GM12872 (cell line): ENCODE results near the gene GULP1.

Experiments
- CTCF ChIP-seq: IDR thresholded peaks from 3 replicates; pipeline ENCODE4 v1.5.1; 2011; ENCODE audit warnings: low read depth, mild to moderate bottlenecking, low read length, moderate library complexity; ENCODE audit not compliant: insufficient read depth

Gene GULP1

DNA sequence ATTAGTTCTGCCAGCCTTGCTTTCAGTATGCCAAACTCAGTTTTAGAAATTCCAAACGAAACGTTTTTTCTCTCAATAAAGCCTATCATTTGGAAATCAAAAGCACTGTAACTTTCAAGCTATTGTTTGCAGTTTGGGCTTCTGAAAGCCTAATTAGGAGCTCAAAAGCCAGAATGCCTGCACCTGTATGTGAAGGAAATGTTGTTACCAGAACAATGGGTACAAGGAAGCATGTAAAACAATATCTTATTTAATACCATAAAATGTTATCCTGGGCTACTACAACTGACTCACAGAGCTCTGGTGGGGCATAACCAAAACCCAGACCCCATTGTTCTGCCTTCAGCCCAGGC is 12.6 kb upstream of the GULP1 start:
- TF ChIP-seq CTCF: no peak

DNA sequence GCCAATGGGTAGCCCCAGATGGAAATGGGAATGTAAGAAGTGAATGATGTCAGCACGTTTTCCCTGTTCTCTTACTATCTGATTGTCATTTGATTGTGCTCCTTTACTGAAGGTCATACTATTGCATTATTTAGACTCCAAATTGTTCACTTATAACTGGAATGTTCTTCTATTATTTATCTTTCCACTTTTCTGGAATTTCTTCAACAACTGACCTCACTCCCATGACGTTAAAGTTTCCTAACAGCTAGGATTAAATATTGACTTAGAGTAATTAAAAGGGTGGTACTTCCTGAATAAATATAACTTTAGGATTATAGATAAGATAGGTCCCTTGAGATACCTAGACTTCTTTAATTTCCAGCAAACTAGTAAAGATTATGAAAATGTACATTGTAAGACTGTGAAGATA is 10.9 kb upstream of the GULP1 start:
- no peak for TF ChIP-seq CTCF

DNA sequence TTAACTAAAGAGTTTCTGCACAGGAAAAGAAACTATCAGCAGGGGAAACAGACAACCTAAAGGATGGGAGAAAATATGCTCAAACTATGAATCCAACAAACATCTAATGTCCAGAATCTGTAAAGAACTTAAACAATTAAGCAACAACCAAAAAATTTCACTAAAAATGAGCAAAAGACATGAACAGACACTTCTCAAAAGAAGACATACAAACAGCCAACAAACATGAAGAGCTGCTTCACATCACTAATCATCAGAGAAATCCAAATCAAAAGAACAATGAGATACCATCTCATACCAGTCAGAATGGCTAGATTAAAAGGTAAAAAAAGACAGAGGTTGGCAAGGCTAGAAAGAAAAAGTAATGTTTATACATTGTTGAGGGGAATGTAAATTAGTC is 8.8 kb upstream of the GULP1 start:
- no peak for TF ChIP-seq CTCF

- TF ChIP-seq CTCF: no peak
These were observed 6.6 kb upstream of the GULP1 start for GRCh38 chr2:188285049-188285448.

DNA sequence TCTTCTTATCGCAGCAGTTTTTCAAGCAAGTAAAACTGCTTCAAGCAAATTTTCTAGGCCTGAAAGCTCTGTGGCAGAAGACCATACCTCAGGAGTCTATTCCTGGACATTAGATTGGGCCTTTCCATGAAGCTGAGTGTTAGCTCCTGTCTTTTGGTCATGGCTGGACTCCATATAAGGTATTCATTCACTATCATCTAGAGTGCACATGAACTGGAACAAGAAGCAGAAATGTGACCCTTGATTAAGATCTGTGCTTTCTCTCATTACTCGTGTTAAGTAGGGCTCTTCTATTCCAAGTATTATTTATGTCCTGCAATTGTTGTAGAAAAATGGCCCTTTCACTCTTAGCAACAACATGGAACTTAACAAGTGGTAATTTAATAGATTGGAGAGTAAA is 5.9 kb upstream of the GULP1 start:
- TF ChIP-seq CTCF: no peak

- TF ChIP-seq CTCF: no peak
These were observed 495 bp upstream of the GULP1 start for GRCh38 chr2:188291142-188291616.

- no peak for TF ChIP-seq CTCF
These were observed 920 bp downstream of the GULP1 start for GRCh38 chr2:188292348-188293239.
